T47D (cell line): Measurements from ENCODE around the gene UBE2E3.

Experiments
- DNase-seq, 2 experiments: peaks; one replicate each; pipeline versions ENCODE4 v3.0.0 to v3.0.0-alpha.2; 2011 to 2012; ENCODE audit warnings: low read depth in 1 of 2, low spot score in 1 of 2
- JUND ChIP-seq: IDR thresholded peaks from 2 replicates; pipeline ENCODE4 v1.6.1; 2012; ENCODE audit warnings: low read depth
- in situ Hi-C: cut with HindIII; loops from 2 replicates; pipeline ENCODE4 v1.10.0; 2016; ENCODE audit warnings: low sequenced_read_pairs, low pct_unique_long_range_greater_than_20kb

UBE2E3 gene

GRCh38 chr2:180955101-180955500, 25.3 kb upstream of the UBE2E3 start:
- in situ Hi-C loops = no loop called here
- no peak for TF ChIP-seq JUND
- DNase-seq = no peak

GRCh38 chr2:180959787-180960186, 20.6 kb upstream of the UBE2E3 start:
- DNase-seq = no peak
- in situ Hi-C loops = no loop called here
- no peak for TF ChIP-seq JUND

GRCh38 chr2:180960982-180961381, 19.4 kb upstream of the UBE2E3 start:
- in situ Hi-C loops = no loop called here
- no peak for TF ChIP-seq JUND
- no peak for DNase-seq

- in situ Hi-C loops = no loop called here
- DNase-seq = no peak
- no peak for TF ChIP-seq JUND
Measured at GRCh38 chr2:180962727-180963314, 17.6 kb upstream of the UBE2E3 start.

GRCh38 chr2:180966378-180966777, 14.0 kb upstream of the UBE2E3 start:
- no peak for TF ChIP-seq JUND
- DNase-seq = no peak
- in situ Hi-C loops = no loop called here

GRCh38 chr2:180969124-180969523, 11.3 kb upstream of the UBE2E3 start:
- no peak for DNase-seq
- no peak for TF ChIP-seq JUND
- in situ Hi-C loops = no loop called here

GRCh38 chr2:180970016-180970415, 10.4 kb upstream of the UBE2E3 start:
- DNase-seq = peak in 1 of 2 experiments; percentile 64
- no peak for TF ChIP-seq JUND
- in situ Hi-C loops = no loop called here

GRCh38 chr2:180971811-180972210, 8.6 kb upstream of the UBE2E3 start:
- in situ Hi-C loops = no loop called here
- no peak for DNase-seq
- no peak for TF ChIP-seq JUND

GRCh38 chr2:180975585-180975984, 4.8 kb upstream of the UBE2E3 start:
- in situ Hi-C loops = no loop called here
- DNase-seq = no peak
- no peak for TF ChIP-seq JUND

GRCh38 chr2:180978903-180979748, 1.3 kb upstream of the UBE2E3 start:
- TF ChIP-seq JUND = no peak
- peak in 1 of 2 experiments; percentile 4 for DNase-seq
- in situ Hi-C loops = no loop called here

- no peak for DNase-seq
- in situ Hi-C loops = no loop called here
- no peak for TF ChIP-seq JUND
Measured at GRCh38 chr2:180979749-180980105, 678 bp upstream of the UBE2E3 start.

- in situ Hi-C loops = no loop called here
- DNase-seq = peak in 1 of 2 experiments; percentile 16
- no peak for TF ChIP-seq JUND
Measured at GRCh38 chr2:180980943-180981911, 822 bp downstream of the UBE2E3 start.
